Measurements from ENCODE around the gene PIP4K2C. TPM values are rescaled to one million over a fixed set of nuclear protein-coding genes. Genes with fewer than 3 reads are reported as not detected.
"Not testable (repeated sequence)": the region's sequence is repeated elsewhere in the genome, so short reads cannot be mapped to it uniquely, and the experiment has no call there.

The PIP4K2C gene
- total RNA-seq, 2 donors from 2014 or later: 33.4 to 39.9 TPM

GRCh38 chr12:57617942-57618341 is 26.9 kb downstream of the PIP4K2C start:
- peaks cover 8 to 35% of the 10 kb centered on the region in 2 donors for H3K4me1 ChIP-seq (ENCODE audit: control insufficient read depth in 1 of 2, low read depth in 2 of 2)
- ATAC-seq (ENCODE audit: insufficient number of reproducible peaks, low FRiP score, low read depth): no peak

GRCh38 chr12:57618431-57618830 is 27.4 kb downstream of the PIP4K2C start:
- H3K4me3 ChIP-seq; H3K27me3 ChIP-seq (replicated peaks; ENCODE audit: insufficient read depth); DNase-seq (ENCODE audit: low spot score); H3K27ac ChIP-seq; ATAC-seq (ENCODE audit: insufficient number of reproducible peaks, low FRiP score, low read depth); H3K9me3 ChIP-seq: not testable (repeated sequence)
- Histone ChIP-seq H3K4me1 (ENCODE audit: control insufficient read depth in 1 of 2, low read depth in 2 of 2) (peaks cover 7 to 30% of the 10 kb centered on the region in 2 donors), H3K36me3 (peaks cover 21% of the 10 kb centered on the region)

More at GRCh38 chr12:57617942-57618341, 26.9 kb downstream of the PIP4K2C start:
- Histone ChIP-seq H3K27me3 (replicated peaks; ENCODE audit: insufficient read depth) (no peaks in the 10 kb centered on the region), H3K9me3 (no peaks in the 10 kb centered on the region), H3K4me3 (no peak overlapping the region), H3K27ac (no peak overlapping the region), H3K36me3 (peaks cover 26% of the 10 kb centered on the region)
- TF ChIP-seq, protein P1, sequence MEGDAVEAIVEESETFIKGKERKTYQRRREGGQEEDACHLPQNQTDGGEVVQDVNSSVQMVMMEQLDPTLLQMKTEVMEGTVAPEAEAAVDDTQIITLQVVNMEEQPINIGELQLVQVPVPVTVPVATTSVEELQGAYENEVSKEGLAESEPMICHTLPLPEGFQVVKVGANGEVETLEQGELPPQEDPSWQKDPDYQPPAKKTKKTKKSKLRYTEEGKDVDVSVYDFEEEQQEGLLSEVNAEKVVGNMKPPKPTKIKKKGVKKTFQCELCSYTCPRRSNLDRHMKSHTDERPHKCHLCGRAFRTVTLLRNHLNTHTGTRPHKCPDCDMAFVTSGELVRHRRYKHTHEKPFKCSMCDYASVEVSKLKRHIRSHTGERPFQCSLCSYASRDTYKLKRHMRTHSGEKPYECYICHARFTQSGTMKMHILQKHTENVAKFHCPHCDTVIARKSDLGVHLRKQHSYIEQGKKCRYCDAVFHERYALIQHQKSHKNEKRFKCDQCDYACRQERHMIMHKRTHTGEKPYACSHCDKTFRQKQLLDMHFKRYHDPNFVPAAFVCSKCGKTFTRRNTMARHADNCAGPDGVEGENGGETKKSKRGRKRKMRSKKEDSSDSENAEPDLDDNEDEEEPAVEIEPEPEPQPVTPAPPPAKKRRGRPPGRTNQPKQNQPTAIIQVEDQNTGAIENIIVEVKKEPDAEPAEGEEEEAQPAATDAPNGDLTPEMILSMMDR (IDR thresholded peaks at IDR 0.05): no peak
- no peak for DNase-seq (ENCODE audit: low spot score)

GRCh38 chr12:57618966-57619433 is 28.0 kb downstream of the PIP4K2C start:
- ATAC-seq (ENCODE audit: insufficient number of reproducible peaks, low FRiP score, low read depth): no peak
- H3K4me3 ChIP-seq: no peak overlapping the region

GRCh38 chr12:57619434-57620244 is 28.6 kb downstream of the PIP4K2C start:
- ATAC-seq (ENCODE audit: insufficient number of reproducible peaks, low FRiP score, low read depth) (no peak), DNase-seq (ENCODE audit: low spot score) (no peak)
- Histone ChIP-seq H3K27ac (no peak overlapping the region), H3K4me3 (no peak overlapping the region), H3K4me1 (ENCODE audit: control insufficient read depth in 1 of 2, low read depth in 2 of 2) (peaks cover 7 to 18% of the 10 kb centered on the region in 2 donors), H3K27me3 (replicated peaks; ENCODE audit: insufficient read depth) (no peaks in the 10 kb centered on the region), H3K9me3 (no peaks in the 10 kb centered on the region), H3K36me3 (peaks cover 18% of the 10 kb centered on the region)
- TF ChIP-seq, protein P1 (IDR thresholded peaks at IDR 0.05): no peak

More at GRCh38 chr12:57618966-57619433, 28.0 kb downstream of the PIP4K2C start:
- TF ChIP-seq, protein P1 (IDR thresholded peaks at IDR 0.05): no peak
- Histone ChIP-seq H3K4me1 (ENCODE audit: control insufficient read depth in 1 of 2, low read depth in 2 of 2) (peaks cover 7 to 24% of the 10 kb centered on the region in 2 donors), H3K27me3 (replicated peaks; ENCODE audit: insufficient read depth) (no peaks in the 10 kb centered on the region), H3K36me3 (peaks cover 19% of the 10 kb centered on the region), H3K27ac (no peak overlapping the region), H3K9me3 (no peaks in the 10 kb centered on the region)
- no peak for DNase-seq (ENCODE audit: low spot score)

DNA sequence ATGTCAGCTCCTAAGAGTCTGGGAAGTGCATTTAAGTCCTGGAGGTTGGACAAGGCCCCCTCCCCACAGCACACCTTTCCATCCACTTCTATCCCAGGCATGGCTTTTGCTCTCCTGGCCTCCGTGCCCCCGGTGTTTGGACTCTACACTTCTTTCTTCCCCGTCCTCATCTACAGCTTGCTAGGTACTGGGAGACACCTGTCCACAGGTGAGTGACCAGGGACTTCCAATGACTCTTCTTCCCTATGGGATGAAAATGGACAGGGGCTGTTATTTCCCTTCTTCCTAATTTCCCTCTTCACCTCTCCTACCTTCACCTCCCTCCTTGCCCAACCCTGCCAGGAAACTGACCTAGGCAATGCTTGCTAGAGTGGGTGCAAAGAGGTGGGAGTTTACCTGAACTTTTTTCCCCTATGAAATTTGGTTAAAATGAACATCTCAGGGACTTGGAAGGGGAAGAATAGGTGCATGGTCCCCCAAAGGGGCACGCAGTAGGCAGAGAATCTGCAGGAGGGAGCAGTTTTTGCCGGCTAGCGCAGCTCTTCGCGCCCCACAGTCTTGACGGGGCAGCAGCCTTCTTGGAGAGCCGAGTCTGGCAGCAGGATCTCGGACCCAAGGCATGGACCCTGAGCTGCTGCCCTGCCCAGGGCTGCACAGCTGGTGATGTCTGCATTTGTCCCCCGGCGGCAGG is 29.4 kb downstream of the PIP4K2C start:
- DNase-seq (ENCODE audit: low spot score) (no peak), ATAC-seq (ENCODE audit: insufficient number of reproducible peaks, low FRiP score, low read depth) (no peak)
- Histone ChIP-seq H3K27ac (no peak overlapping the region), H3K9me3 (no peaks in the 10 kb centered on the region), H3K36me3 (peaks cover 13% of the 10 kb centered on the region), H3K4me1 (ENCODE audit: control insufficient read depth in 1 of 2, low read depth in 2 of 2) (peaks cover 7 to 17% of the 10 kb centered on the region in 2 donors), H3K27me3 (replicated peaks; ENCODE audit: insufficient read depth) (no peaks in the 10 kb centered on the region), H3K4me3 (no peak overlapping the region)
- TF ChIP-seq, protein P1 (IDR thresholded peaks at IDR 0.05): no peak
